ENCODE measurements around the gene TRPT1. TPM values are rescaled to one million over a fixed set of nuclear protein-coding genes. Genes with fewer than 3 reads are reported as not detected.

The TRPT1 gene, protein sequence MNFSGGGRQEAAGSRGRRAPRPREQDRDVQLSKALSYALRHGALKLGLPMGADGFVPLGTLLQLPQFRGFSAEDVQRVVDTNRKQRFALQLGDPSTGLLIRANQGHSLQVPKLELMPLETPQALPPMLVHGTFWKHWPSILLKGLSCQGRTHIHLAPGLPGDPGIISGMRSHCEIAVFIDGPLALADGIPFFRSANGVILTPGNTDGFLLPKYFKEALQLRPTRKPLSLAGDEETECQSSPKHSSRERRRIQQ
- total RNA-seq (2014; rRNA removed; shearing (Covaris generic)) = 36.9 and 40.6 TPM in 2 replicates
- polyA plus RNA-seq (2016; fragmentation: Nextera tagmentation; extraction: Ambion mirVana) = 52.2 and 55.7 TPM in 2 replicates
- long read RNA-seq, transcript TRPT1-201 (8 exons, 962 nt) = major isoform, 12 of 34 reads
- long read RNA-seq, partial matches to known transcripts = 3 of 34 reads
- long read RNA-seq, other reads (novel, unspliced or antisense) = 15 of 34 reads

- Histone ChIP-seq H3K27me3 (ENCODE audit: insufficient read depth) (no peaks in the 10 kb centered on the region), H3K36me3 (ENCODE audit: insufficient read depth) (no peaks in the 10 kb centered on the region; the same call in 1 of the 2 replicates), H3K4me1 (ENCODE audit: insufficient read depth) (no peaks in the 10 kb centered on the region; the same call in 1 of the 2 replicates), H4K20me1 (replicated peaks; ENCODE audit: insufficient read depth) (no peaks in the 10 kb centered on the region), H2AFZ (peak within 1 kb of the TSS; percentile 85; the same call in 1 of the 2 replicates), H3K9me2 (ENCODE audit: insufficient read depth) (no peaks in the 10 kb centered on the region), H3K4me3 (peak within 1 kb of the TSS; percentile 98), H3K27ac (ENCODE audit: low read depth) (peak within 1 kb of the TSS; percentile 89; the same call in 1 of the 2 replicates), H3F3A (replicated peaks; ENCODE audit: low read depth) (0 out of 2 replicates have a peak, but pooled peaks cover 5% of the 10 kb centered on the region), H3K4me2 (peak within 1 kb of the TSS; percentile 97), H3K79me2 (replicated peaks; ENCODE audit: insufficient read depth) (no peaks in the 10 kb centered on the region; the same call in 1 of the 2 replicates)
- H3K27ac Mint-ChIP-seq = peak within 1 kb of the TSS; percentile 92
- no peaks in the 10 kb centered on the region for H3K36me3 Mint-ChIP-seq (ENCODE audit: low read depth)
- H3K27me3 Mint-ChIP-seq (ENCODE audit: insufficient read depth, low read depth, poor library complexity) = peaks cover 4% of the 10 kb centered on the region
- no peaks in the 10 kb centered on the region for H3K9me3 Mint-ChIP-seq
- peaks cover 12% of the 10 kb centered on the region for H3K4me1 Mint-ChIP-seq
- peak within 1 kb of the TSS; percentile 89 for H3K4me3 Mint-ChIP-seq
- peak; percentile 94 for DNase-seq (ENCODE audit: low spot score)
- ATAC-seq = peak; percentile 59
- TF ChIP-seq CREB1 (CRISPR knock-in tag; IDR thresholded peaks at IDR 0.05; ENCODE audit: low read depth) (no peak; the same call in 1 of the 2 replicates), CTCF (conservative IDR thresholded peaks at IDR 0.05; ENCODE audit: low read depth in 2 of 2) (peak; percentile 43 to 45), NANOG (IDR thresholded peaks at IDR 0.05; ENCODE audit: borderline replicate concordance) (no peak), ZNF331 (CRISPR knock-in tag; IDR thresholded peaks at IDR 0.05; ENCODE audit: low read depth) (no peak), POLR2AphosphoS5 (IDR thresholded peaks at IDR 0.05; ENCODE audit: low read depth) (peak; percentile 89), JUNB (IDR thresholded peaks at IDR 0.05; ENCODE audit: unreplicated experiment) (no peak), ZNF114 (CRISPR knock-in tag; IDR thresholded peaks at IDR 0.05) (no peak), EZH2 (IDR thresholded peaks at IDR 0.05; ENCODE audit: low read depth, unreplicated experiment) (no peak), EZH2phosphoT487 (IDR thresholded peaks at IDR 0.05; ENCODE audit: unreplicated experiment) (no peak), STAT1 (IDR thresholded peaks at IDR 0.05; ENCODE audit: unreplicated experiment) (no peak)
- TF ChIP-seq, protein P1, sequence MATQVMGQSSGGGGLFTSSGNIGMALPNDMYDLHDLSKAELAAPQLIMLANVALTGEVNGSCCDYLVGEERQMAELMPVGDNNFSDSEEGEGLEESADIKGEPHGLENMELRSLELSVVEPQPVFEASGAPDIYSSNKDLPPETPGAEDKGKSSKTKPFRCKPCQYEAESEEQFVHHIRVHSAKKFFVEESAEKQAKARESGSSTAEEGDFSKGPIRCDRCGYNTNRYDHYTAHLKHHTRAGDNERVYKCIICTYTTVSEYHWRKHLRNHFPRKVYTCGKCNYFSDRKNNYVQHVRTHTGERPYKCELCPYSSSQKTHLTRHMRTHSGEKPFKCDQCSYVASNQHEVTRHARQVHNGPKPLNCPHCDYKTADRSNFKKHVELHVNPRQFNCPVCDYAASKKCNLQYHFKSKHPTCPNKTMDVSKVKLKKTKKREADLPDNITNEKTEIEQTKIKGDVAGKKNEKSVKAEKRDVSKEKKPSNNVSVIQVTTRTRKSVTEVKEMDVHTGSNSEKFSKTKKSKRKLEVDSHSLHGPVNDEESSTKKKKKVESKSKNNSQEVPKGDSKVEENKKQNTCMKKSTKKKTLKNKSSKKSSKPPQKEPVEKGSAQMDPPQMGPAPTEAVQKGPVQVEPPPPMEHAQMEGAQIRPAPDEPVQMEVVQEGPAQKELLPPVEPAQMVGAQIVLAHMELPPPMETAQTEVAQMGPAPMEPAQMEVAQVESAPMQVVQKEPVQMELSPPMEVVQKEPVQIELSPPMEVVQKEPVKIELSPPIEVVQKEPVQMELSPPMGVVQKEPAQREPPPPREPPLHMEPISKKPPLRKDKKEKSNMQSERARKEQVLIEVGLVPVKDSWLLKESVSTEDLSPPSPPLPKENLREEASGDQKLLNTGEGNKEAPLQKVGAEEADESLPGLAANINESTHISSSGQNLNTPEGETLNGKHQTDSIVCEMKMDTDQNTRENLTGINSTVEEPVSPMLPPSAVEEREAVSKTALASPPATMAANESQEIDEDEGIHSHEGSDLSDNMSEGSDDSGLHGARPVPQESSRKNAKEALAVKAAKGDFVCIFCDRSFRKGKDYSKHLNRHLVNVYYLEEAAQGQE (IDR thresholded peaks at IDR 0.05; ENCODE audit: unreplicated experiment) = no peak
- TF ChIP-seq, protein P2, sequence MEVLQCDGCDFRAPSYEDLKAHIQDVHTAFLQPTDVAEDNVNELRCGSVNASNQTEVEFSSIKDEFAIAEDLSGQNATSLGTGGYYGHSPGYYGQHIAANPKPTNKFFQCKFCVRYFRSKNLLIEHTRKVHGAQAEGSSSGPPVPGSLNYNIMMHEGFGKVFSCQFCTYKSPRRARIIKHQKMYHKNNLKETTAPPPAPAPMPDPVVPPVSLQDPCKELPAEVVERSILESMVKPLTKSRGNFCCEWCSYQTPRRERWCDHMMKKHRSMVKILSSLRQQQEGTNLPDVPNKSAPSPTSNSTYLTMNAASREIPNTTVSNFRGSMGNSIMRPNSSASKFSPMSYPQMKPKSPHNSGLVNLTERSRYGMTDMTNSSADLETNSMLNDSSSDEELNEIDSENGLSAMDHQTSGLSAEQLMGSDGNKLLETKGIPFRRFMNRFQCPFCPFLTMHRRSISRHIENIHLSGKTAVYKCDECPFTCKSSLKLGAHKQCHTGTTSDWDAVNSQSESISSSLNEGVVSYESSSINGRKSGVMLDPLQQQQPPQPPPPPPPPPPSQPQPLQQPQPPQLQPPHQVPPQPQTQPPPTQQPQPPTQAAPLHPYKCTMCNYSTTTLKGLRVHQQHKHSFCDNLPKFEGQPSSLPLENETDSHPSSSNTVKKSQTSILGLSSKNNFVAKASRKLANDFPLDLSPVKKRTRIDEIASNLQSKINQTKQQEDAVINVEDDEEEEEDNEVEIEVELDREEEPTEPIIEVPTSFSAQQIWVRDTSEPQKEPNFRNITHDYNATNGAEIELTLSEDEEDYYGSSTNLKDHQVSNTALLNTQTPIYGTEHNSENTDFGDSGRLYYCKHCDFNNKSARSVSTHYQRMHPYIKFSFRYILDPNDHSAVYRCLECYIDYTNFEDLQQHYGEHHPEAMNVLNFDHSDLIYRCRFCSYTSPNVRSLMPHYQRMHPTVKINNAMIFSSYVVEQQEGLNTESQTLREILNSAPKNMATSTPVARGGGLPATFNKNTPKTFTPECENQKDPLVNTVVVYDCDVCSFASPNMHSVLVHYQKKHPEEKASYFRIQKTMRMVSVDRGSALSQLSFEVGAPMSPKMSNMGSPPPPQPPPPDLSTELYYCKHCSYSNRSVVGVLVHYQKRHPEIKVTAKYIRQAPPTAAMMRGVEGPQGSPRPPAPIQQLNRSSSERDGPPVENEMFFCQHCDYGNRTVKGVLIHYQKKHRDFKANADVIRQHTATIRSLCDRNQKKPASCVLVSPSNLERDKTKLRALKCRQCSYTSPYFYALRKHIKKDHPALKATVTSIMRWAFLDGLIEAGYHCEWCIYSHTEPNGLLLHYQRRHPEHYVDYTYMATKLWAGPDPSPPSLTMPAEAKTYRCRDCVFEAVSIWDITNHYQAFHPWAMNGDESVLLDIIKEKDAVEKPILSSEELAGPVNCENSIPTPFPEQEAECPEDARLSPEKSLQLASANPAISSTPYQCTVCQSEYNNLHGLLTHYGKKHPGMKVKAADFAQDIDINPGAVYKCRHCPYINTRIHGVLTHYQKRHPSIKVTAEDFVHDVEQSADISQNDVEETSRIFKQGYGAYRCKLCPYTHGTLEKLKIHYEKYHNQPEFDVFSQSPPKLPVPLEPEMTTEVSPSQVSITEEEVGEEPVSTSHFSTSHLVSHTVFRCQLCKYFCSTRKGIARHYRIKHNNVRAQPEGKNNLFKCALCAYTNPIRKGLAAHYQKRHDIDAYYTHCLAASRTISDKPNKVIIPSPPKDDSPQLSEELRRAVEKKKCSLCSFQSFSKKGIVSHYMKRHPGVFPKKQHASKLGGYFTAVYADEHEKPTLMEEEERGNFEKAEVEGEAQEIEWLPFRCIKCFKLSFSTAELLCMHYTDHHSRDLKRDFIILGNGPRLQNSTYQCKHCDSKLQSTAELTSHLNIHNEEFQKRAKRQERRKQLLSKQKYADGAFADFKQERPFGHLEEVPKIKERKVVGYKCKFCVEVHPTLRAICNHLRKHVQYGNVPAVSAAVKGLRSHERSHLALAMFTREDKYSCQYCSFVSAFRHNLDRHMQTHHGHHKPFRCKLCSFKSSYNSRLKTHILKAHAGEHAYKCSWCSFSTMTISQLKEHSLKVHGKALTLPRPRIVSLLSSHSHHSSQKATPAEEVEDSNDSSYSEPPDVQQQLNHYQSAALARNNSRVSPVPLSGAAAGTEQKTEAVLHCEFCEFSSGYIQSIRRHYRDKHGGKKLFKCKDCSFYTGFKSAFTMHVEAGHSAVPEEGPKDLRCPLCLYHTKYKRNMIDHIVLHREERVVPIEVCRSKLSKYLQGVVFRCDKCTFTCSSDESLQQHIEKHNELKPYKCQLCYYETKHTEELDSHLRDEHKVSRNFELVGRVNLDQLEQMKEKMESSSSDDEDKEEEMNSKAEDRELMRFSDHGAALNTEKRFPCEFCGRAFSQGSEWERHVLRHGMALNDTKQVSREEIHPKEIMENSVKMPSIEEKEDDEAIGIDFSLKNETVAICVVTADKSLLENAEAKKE (CRISPR knock-in tag; IDR thresholded peaks at IDR 0.05) = no peak
Measured at GRCh38 chr11:64225608-64226506, at the start of gene TRPT1, which contains the start of gene NUDT22. TSS of gene TRPT1 (minus strand) at chr11:64226186. CDS start at chr11:64225860, 326 bp downstream. TSS of gene NUDT22 (plus strand) at chr11:64226274. CDS start at chr11:64226653, 379 bp downstream.
